Uterus (tissue), 2 donors: ENCODE measurements around the gene LORICRIN.

Experiments
- CTCF ChIP-seq, 4 experiments: fragments of 200-600 bp in 2 of 4; fragments of 450-650 bp in 2 of 4; sonication (generic) in 2 of 4; IDR thresholded peaks; one replicate each; pipeline ENCODE4 v1.5.1; 2016 to 2019; ENCODE audit warnings: antibody characterized with exemption in 4 of 4, mild to moderate bottlenecking in 2 of 4, moderate library complexity in 1 of 4
- POLR2A ChIP-seq, 2 donors: fragments of 450-650 bp; IDR thresholded peaks; one replicate each; pipeline ENCODE4 v1.6.1; 2016; ENCODE audit warnings: antibody characterized with exemption in 2 of 2, mild to moderate bottlenecking in 1 of 2, moderate library complexity in 1 of 2

GRCh38 chr1:153288634-153289275 is 29.3 kb downstream of the LORICRIN start:
- TF ChIP-seq CTCF (IDR thresholded peaks at IDR 0.05) (no peak), POLR2A (IDR thresholded peaks at IDR 0.05) (no peak)
